DOHH2 (cell line): ENCODE measurements around the gene KIZ.

Experiments used
- EZH2phosphoT487 ChIP-seq: fragments of 200-600 bp; sonication (generic); IDR thresholded peaks from 2 replicates; pipeline ENCODE4 v1.6.1; 2017; ENCODE audit warnings: borderline replicate concordance, mild to moderate bottlenecking, antibody characterized with exemption, low read length, moderate library complexity, mixed read lengths
- TF ChIP-seq, protein P1 (sequence below): fragments of 200-600 bp; sonication (generic); IDR thresholded peaks from one replicate; pipeline ENCODE4 v1.5.1; 2014; ENCODE audit warnings: antibody characterized with exemption, mild to moderate bottlenecking, low read depth, low read length; ENCODE audit not compliant: poor library complexity, severe bottlenecking

DNA sequence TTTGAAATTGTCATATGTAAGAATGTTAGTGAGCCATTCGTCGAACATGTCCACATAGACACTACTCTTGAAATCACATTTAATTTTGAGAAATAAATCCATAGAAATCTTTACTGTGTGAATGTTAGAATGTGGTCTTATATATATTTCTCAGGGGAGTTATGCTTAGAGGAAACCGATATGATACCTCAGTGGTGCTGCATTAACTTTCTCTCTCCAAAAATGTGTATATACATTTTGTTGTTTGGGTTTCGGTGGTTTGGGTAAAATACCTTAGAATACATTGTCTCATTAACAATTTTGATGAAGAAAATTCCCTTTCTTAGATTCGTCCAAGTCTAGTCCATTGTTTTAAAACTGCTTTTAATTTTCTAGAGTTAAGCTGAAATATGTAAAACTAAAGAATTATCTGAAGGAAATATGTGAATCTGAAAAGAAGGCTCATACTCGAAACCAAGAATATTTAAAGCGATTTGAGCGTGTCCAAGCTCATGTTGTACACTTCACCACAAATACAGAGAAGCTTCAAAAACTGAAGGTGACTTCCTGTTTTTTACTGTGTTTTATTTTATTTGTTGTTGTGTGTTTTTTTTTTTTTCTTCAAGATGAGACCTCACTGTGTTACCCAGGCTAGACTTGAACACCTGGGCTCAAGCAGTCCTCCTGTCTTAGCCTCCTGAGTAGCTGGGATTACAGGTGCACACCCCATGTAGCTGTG lies 10.3 kb downstream of the KIZ start:
- TF ChIP-seq, protein P1, sequence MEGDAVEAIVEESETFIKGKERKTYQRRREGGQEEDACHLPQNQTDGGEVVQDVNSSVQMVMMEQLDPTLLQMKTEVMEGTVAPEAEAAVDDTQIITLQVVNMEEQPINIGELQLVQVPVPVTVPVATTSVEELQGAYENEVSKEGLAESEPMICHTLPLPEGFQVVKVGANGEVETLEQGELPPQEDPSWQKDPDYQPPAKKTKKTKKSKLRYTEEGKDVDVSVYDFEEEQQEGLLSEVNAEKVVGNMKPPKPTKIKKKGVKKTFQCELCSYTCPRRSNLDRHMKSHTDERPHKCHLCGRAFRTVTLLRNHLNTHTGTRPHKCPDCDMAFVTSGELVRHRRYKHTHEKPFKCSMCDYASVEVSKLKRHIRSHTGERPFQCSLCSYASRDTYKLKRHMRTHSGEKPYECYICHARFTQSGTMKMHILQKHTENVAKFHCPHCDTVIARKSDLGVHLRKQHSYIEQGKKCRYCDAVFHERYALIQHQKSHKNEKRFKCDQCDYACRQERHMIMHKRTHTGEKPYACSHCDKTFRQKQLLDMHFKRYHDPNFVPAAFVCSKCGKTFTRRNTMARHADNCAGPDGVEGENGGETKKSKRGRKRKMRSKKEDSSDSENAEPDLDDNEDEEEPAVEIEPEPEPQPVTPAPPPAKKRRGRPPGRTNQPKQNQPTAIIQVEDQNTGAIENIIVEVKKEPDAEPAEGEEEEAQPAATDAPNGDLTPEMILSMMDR = no peak
- no peak for TF ChIP-seq EZH2phosphoT487
